Smooth muscle cell (in vitro differentiated cells): ENCODE results near the gene GIMAP5. TPM values are rescaled to one million over a fixed set of nuclear protein-coding genes. Genes with fewer than 3 reads are reported as not detected.

Source experiments
- DNase-seq: peaks from one replicate; lab custom pipeline; 2025; ENCODE audit not compliant: unreplicated experiment; lab: John Stamatoyannopoulos, UW
- H2AFZ ChIP-seq: fragments of 200-600 bp; sonication (generic); 2 replicates; pipeline ENCODE4 v1.6.0; 2016; ENCODE audit warnings: antibody characterized with exemption, low read depth, mild to moderate bottlenecking
- H3F3A ChIP-seq: fragments of 200-600 bp; sonication (generic); 2 replicates; pipeline ENCODE4 v1.6.0; 2017; ENCODE audit warnings: antibody characterized with exemption, low read depth
- H3K27ac ChIP-seq: fragments of 200-600 bp; sonication (generic); 2 replicates; pipeline ENCODE4 v1.5.1; 2016; ENCODE audit warnings: low read depth, mild to moderate bottlenecking
- H3K27me3 ChIP-seq: fragments of 200-600 bp; sonication (generic); 2 replicates; pipeline ENCODE4 v1.6.1; 2016; ENCODE audit warnings: low read depth, mild to moderate bottlenecking
- H3K36me3 ChIP-seq: fragments of 200-600 bp; sonication (generic); 2 replicates; pipeline ENCODE4 v1.5.1; 2016; ENCODE audit warnings: low read depth
- H3K4me1 ChIP-seq: fragments of 200-600 bp; sonication (generic); 2 replicates; pipeline ENCODE4 v1.5.1; 2016; ENCODE audit warnings: low read depth
- H3K4me2 ChIP-seq: fragments of 200-600 bp; sonication (generic); 2 replicates; pipeline ENCODE4 v1.6.0; 2016; ENCODE audit warnings: mild to moderate bottlenecking
- H3K4me3 ChIP-seq: fragments of 200-600 bp; sonication (generic); 2 replicates; pipeline ENCODE4 v1.5.1; 2016; ENCODE audit warnings: mild to moderate bottlenecking
- H3K79me2 ChIP-seq: fragments of 200-600 bp; sonication (generic); 2 replicates; pipeline ENCODE4 v1.6.0; 2016; ENCODE audit warnings: low read depth, mild to moderate bottlenecking
- H3K9ac ChIP-seq: fragments of 200-600 bp; sonication (generic); 2 replicates; pipeline ENCODE4 v1.6.0; 2016; ENCODE audit warnings: low read depth
- H3K9me3 ChIP-seq: fragments of 200-600 bp; sonication (generic); replicated peaks from 2 replicates; pipeline ENCODE4 v1.5.1; 2016; ENCODE audit warnings: low read depth
- H4K20me1 ChIP-seq: fragments of 200-600 bp; sonication (generic); 2 replicates; pipeline ENCODE4 v1.6.0; 2016; ENCODE audit warnings: low read depth
- CTCF ChIP-seq: fragments of 200-600 bp; sonication (generic); IDR thresholded peaks from 2 replicates; pipeline ENCODE4 v1.5.1; 2017; ENCODE audit warnings: borderline replicate concordance, mild to moderate bottlenecking, antibody characterized with exemption; ENCODE audit not compliant: insufficient read depth, poor library complexity, severe bottlenecking
- WGBS: methylation state at CpG from one replicate; pipeline ENCODE4 v1.1.7; 2016; ENCODE audit warnings: low lambda C conversion rate; 5-methylcytosine and 5-hydroxymethylcytosine counted together
- polyA plus RNA-seq: library from polyadenylated mRNA; unstranded; fragments of >200 nt; fragmentation: Nextera tagmentation; extraction: Ambion mirVana; gene quantifications from 2 replicates; pipeline ENCODE4 v1.2.1, GENCODE V29; 2016
- total RNA-seq: library from RNA; depleted of rRNA; stranded (reverse); fragments of >200 nt; gene quantifications from 2 replicates; pipeline ENCODE4 v1.2.3, GENCODE V29; 2014

The GIMAP5 gene
- total and polyA plus RNA-seq, 2 experiments from 2014 or later = not detected

DNA sequence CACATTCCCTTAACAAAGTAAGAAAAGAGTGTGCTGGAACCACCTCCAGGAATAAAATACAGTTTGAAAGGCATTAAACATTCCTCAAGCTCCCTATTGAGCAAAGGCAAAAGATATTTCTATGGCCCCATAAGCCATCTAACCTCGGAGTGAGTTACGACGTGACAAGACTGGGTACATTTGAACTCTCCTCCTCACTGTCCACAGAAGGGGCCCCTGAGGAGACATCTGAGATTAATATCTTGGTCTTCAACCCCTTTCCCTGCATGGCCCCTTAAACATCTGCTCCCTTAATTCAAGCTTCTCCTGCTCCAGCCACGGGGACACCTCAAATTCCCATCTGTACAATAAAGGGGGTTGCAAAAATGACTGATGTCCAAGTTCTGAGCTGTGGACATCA is 20.3 kb upstream of the GIMAP5 start:
- Histone ChIP-seq H3K9me3 (no peaks in the 10 kb centered on the region), H3K9ac (no peak overlapping the region), H3K27me3 (no peaks in the 10 kb centered on the region), H2AFZ (no peak overlapping the region), H3K4me1 (no peaks in the 10 kb centered on the region), H3K4me2 (no peak overlapping the region), H3K4me3 (no peak overlapping the region), H3K36me3 (no peaks in the 10 kb centered on the region), H3K79me2 (no peaks in the 10 kb centered on the region), H3K27ac (no peak overlapping the region), H4K20me1 (no peaks in the 10 kb centered on the region), H3F3A (no peaks in the 10 kb centered on the region)
- TF ChIP-seq CTCF = no peak
- 83% methylated on average over 4 of the region's 4 CpGs for WGBS
- DNase-seq = no peak

DNA sequence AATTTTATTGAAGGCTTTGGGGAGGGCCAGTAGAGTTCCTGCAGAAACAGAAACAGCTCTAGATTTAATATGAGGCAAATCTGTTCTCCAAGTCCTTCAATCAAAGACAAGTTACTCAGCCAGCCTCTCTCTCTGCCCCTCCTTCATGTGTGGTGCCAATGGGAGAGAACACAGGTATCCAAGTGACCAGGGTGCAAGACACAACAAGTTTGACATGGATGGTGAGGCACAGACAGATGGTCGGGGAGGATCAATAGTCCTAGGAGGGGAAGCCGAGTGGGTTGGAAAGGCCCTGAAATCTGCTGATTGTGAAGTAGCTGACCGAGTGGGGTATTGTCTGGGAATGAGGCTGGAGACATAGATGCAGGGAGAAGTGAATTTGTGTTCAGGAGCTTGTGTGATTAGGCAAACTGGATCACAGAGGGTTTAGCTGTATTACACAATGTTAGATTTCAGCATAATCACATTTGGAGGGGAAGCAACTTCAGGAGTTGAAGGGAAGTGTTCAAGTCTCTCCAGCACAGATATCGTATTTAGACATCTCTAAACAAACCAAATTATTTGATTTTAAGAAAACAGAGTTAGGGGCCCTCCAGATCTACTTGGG is 19.3 kb upstream of the GIMAP5 start:
- Histone ChIP-seq H3F3A (no peaks in the 10 kb centered on the region), H3K27ac (no peak overlapping the region), H3K36me3 (no peaks in the 10 kb centered on the region), H2AFZ (no peak overlapping the region), H3K9me3 (no peaks in the 10 kb centered on the region), H3K4me1 (no peaks in the 10 kb centered on the region), H3K9ac (no peak overlapping the region), H3K4me2 (no peak overlapping the region), H3K4me3 (no peak overlapping the region), H3K27me3 (no peaks in the 10 kb centered on the region), H3K79me2 (no peaks in the 10 kb centered on the region), H4K20me1 (no peaks in the 10 kb centered on the region)
- TF ChIP-seq CTCF = no peak
- DNase-seq = no peak
- 74% methylated on average over 4 of the region's 4 CpGs for WGBS

- H4K20me1 ChIP-seq = no peaks in the 10 kb centered on the region
- no peak for TF ChIP-seq CTCF
- no peak overlapping the region for H3K4me2 ChIP-seq
- H3K4me1 ChIP-seq = no peaks in the 10 kb centered on the region
- H3K79me2 ChIP-seq = no peaks in the 10 kb centered on the region
- no peaks in the 10 kb centered on the region for H3K36me3 ChIP-seq
- no peaks in the 10 kb centered on the region for H3K9me3 ChIP-seq
- 65% methylated on average over 4 of the region's 4 CpGs for WGBS
- H3K9ac ChIP-seq = no peak overlapping the region
- no peak overlapping the region for H2AFZ ChIP-seq
- H3F3A ChIP-seq = no peaks in the 10 kb centered on the region
- no peak overlapping the region for H3K4me3 ChIP-seq
- no peak overlapping the region for H3K27ac ChIP-seq
- H3K27me3 ChIP-seq = peaks cover 2% of the 10 kb centered on the region
- no peak for DNase-seq
These were observed 17.8 kb upstream of the GIMAP5 start for GRCh38 chr7:150719436-150719835.
